Neural crest cell (in vitro differentiated cells): ENCODE results near the gene CREB5. TPM values are rescaled to one million over a fixed set of nuclear protein-coding genes. Genes with fewer than 3 reads are reported as not detected.
"Not testable (repeated sequence)": the region's sequence is repeated elsewhere in the genome, so short reads cannot be mapped to it uniquely, and the experiment has no call there.

ENCODE experiments used
- DNase-seq: peaks from one replicate; pipeline ENCODE4 v3.0.0; 2021; ENCODE audit warnings: low read depth, mixed read lengths, low spot score
- H3K27ac Mint-ChIP-seq: one replicate; pipeline ENCODE4 v1.8.0; 2021; ENCODE audit warnings: mild to moderate bottlenecking, mixed read lengths; ENCODE audit not compliant: unreplicated experiment
- H3K27me3 Mint-ChIP-seq: 2 replicates; pipeline ENCODE4 v1.8.0; 2021; ENCODE audit warnings: low read depth, mild to moderate bottlenecking, mixed read lengths
- H3K36me3 Mint-ChIP-seq: 2 replicates; pipeline ENCODE4 v1.8.0; 2021; ENCODE audit warnings: low read depth, mild to moderate bottlenecking, mixed read lengths
- H3K4me1 Mint-ChIP-seq: 2 replicates; pipeline ENCODE4 v1.8.0; 2021; ENCODE audit warnings: mixed read lengths
- H3K4me3 Mint-ChIP-seq: one replicate; pipeline ENCODE4 v1.8.0; 2021; ENCODE audit warnings: mild to moderate bottlenecking, mixed read lengths
- H3K9me3 Mint-ChIP-seq: 2 replicates; pipeline ENCODE4 v1.8.0; 2021; ENCODE audit warnings: mixed read lengths
- CTCF ChIP-seq: fragments of 200-600 bp; sonication (generic); conservative IDR thresholded peaks from 2 replicates; pipeline ENCODE4 v1.5.0; 2021; ENCODE audit warnings: antibody characterized with exemption, mild to moderate bottlenecking
- total RNA-seq: library from RNA; stranded (reverse); gene quantifications from 2 replicates; pipeline ENCODE4 v1.2.1, GENCODE V29; 2021

Gene CREB5
- total RNA-seq, 1 donor from 2014 or later = 8.3 TPM

GRCh38 chr7:28779954-28780353 is 367.6 kb downstream of the CREB5 start:
- Mint-ChIP-seq H3K4me1 (peaks cover 21% of the 10 kb centered on the region), H3K36me3 (no peaks in the 10 kb centered on the region), H3K4me3 (no peak overlapping the region), H3K9me3 (peaks cover 2% of the 10 kb centered on the region), H3K27me3 (no peaks in the 10 kb centered on the region), H3K27ac (no peak overlapping the region)
- TF ChIP-seq CTCF = no peak
- DNase-seq = no peak

GRCh38 chr7:28782362-28782761 is 370.0 kb downstream of the CREB5 start:
- Mint-ChIP-seq H3K27ac (no peak overlapping the region), H3K36me3 (no peaks in the 10 kb centered on the region), H3K9me3 (no peaks in the 10 kb centered on the region), H3K4me1 (peaks cover 24% of the 10 kb centered on the region), H3K4me3 (no peak overlapping the region), H3K27me3 (no peaks in the 10 kb centered on the region)
- DNase-seq = no peak
- no peak for TF ChIP-seq CTCF

GRCh38 chr7:28784171-28784902 is 372.0 kb downstream of the CREB5 start:
- Mint-ChIP-seq H3K4me1 (peaks cover 24% of the 10 kb centered on the region), H3K36me3 (no peaks in the 10 kb centered on the region), H3K9me3 (no peaks in the 10 kb centered on the region), H3K27ac (no peak overlapping the region), H3K27me3 (no peaks in the 10 kb centered on the region), H3K4me3 (no peak overlapping the region)
- DNase-seq = no peak
- no peak for TF ChIP-seq CTCF

GRCh38 chr7:28785041-28785995 is 373.0 kb downstream of the CREB5 start:
- H3K27ac Mint-ChIP-seq = no peak overlapping the region
- H3K36me3 Mint-ChIP-seq = no peaks in the 10 kb centered on the region
- H3K9me3 Mint-ChIP-seq = no peaks in the 10 kb centered on the region
- no peak for DNase-seq
- H3K4me3 Mint-ChIP-seq = no peak overlapping the region
- H3K27me3 Mint-ChIP-seq = no peaks in the 10 kb centered on the region
- peaks cover 24% of the 10 kb centered on the region for H3K4me1 Mint-ChIP-seq
- no peak for TF ChIP-seq CTCF

- not testable (repeated sequence) for H3K36me3 Mint-ChIP-seq, DNase-seq, H3K27ac Mint-ChIP-seq, H3K9me3 Mint-ChIP-seq, H3K4me3 Mint-ChIP-seq, H3K27me3 Mint-ChIP-seq
- peaks cover 24% of the 10 kb centered on the region for H3K4me1 Mint-ChIP-seq
Observed at GRCh38 chr7:28786156-28786555, 373.8 kb downstream of the CREB5 start.

- Mint-ChIP-seq H3K9me3 (no peaks in the 10 kb centered on the region), H3K36me3 (no peaks in the 10 kb centered on the region), H3K4me1 (peaks cover 24% of the 10 kb centered on the region), H3K27ac (no peak overlapping the region), H3K27me3 (no peaks in the 10 kb centered on the region), H3K4me3 (no peak overlapping the region)
- no peak for TF ChIP-seq CTCF
- DNase-seq = no peak
Observed at GRCh38 chr7:28787106-28787505, 374.8 kb downstream of the CREB5 start.
